Dermis blood vessel endothelial cell (primary cell): Measurements from ENCODE around the gene WAPL. TPM values are rescaled to one million over a fixed set of nuclear protein-coding genes. Genes with fewer than 3 reads are reported as not detected.

Experiments
- DNase-seq: peaks from one replicate; pipeline ENCODE4 v3.0.0; 2010
- total RNA-seq: library from RNA; depleted of rRNA; stranded (reverse); fragments of >200 nt; gene quantifications from 2 replicates; pipeline ENCODE4 v1.2.3, GENCODE V29; 2014

The WAPL gene
- total RNA-seq, 1 donor from 2014 or later, result 46.5 TPM

DNA sequence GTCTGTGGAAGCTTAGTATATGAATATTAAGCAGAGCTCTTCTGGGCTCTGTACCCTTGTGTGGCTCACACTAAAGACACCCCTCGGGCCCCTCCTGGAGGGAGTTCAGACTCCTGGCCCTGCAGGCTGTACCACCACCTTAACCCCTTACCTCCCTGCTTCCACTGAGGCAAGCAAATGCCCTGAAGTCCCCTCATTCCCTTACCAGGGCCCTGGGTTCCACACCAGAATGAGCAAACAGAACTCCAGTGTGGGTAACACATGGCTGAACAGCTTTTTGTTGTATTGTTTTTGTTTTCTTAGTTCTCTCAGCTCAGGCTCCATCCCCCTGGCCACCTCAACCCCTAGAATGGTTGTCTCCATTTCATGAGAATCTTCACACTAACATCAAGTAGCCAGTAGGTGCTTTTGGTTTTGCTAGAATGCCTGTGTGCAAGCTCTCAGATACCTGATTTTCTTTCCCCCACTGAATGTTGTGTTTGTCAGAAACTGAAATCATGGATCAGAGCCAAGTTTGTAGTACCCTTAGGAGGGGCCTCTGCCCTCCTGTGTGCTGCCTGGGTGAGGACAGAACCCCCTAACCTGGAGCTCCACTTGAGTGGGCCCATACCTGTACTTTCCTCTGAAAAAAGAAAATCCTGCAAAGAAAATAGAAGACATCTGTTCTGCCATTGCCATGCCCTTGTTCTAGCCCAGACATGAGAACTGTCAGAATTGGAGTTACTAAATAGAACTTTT, 2.8 kb upstream of the WAPL start:
- no peak for DNase-seq

DNA sequence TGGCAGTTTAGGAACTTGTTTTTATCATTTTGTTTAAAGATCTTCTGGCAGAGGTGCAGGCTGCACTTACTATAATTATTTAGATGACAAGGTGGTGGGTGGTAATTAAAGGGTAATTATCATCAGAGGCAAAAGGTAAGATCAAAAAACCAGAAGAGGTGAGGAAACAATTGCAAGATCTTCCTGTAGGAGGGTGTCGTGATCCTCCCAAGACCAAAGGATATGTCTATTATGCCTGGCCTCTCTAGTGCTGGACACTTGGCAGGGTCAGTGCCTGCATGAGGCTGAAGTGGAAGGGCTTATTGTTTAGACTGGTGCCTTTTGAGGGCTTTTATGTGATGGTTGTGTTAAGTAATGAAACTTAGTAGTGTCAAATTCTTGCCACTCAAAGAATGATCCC, 1.8 kb upstream of the WAPL start:
- no peak for DNase-seq

DNA sequence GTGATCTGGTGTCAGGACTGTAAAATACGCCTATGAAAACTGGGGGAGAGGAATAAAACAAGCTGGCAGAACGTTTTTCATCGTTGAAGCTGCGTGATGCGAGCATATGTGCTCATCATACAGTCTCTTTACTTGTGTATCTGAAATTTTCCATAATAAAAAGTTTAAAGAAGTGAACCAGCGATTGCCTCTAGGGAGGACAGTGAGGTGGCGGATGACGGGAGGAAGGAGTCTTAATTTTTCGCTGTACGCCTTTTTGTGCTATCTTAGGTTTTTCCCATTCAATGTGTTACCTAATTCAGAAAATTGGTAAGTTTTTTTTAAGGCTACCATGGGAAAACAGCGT, 891 bp upstream of the WAPL start:
- no peak for DNase-seq

DNA sequence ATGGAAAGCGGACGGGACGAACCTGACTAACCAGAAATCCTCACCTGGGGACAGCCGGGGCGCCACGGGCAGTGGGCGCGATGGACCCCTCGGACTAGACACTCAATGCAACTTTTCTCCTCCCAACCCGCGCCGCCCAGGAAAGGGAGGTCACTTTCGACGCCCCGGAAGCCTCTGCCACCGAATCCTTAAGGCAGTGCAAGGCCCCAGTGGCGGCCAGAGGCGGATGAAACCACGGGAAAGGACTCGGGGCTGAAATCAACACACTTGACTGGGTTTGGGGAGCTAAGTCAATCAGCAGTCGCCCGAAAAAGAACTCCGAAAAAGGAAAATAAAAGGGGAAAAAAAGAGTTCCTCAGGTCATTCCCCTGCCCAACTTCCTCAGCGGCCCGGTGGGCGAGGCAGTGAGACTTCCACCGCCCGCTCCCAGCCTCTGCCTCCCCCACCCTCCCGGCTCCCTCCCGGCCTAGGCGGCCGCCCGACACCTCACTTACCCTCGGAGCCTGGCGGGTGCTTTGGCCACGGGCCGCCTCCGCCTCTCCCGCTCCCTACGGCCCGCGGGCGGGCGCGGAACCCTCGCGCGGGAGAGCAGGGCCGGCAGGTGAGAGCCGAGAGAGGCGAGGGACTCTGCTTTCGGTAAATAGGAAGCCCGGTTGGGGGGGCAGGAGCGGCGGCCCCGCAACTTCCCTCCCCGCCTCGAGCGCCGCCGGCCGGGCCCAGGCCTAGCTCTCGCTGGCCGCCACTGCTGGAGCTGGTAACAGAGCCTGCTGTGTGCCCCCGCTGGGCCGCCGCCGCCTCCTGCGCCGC, 518 bp downstream of the WAPL start:
- peak; percentile 51 for DNase-seq

DNA sequence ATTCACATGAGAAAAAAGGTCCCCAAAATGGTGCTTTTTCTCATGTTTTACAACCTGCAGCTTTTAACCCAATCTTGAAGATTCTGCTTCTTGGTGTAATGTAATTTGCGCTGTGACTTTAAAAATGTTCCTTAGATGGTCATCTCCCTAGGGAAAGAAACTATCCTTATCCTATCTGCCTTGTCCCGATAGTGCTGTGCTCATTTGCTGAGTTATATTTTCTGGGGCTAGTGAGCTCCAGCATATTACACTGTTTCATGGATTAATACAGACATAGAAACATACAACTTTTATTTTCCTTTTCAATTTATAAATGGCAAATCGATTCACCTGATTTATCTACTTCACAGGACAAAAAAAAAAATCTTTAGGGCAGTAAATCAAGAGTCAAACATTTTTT, 2.8 kb downstream of the WAPL start:
- no peak for DNase-seq

DNA sequence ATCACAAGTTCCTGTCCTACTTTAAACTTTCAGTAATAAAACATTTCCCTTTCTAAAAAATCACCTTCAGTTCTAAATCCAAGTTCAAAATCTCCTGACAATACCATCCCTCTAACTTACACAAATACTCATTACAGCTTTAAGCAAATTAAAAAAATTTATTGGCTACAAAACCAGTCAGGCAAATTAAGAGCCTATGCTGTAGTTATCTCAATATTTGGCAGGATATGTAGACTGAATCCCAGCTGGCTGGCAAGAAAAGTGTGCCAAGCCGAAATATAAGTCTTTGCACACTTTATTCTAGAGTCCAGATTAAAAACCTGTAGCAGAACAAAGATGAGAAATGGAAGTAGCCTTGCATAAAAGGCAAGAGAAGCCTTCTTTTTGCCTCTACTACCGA, 9.5 kb downstream of the WAPL start:
- no peak for DNase-seq

DNA sequence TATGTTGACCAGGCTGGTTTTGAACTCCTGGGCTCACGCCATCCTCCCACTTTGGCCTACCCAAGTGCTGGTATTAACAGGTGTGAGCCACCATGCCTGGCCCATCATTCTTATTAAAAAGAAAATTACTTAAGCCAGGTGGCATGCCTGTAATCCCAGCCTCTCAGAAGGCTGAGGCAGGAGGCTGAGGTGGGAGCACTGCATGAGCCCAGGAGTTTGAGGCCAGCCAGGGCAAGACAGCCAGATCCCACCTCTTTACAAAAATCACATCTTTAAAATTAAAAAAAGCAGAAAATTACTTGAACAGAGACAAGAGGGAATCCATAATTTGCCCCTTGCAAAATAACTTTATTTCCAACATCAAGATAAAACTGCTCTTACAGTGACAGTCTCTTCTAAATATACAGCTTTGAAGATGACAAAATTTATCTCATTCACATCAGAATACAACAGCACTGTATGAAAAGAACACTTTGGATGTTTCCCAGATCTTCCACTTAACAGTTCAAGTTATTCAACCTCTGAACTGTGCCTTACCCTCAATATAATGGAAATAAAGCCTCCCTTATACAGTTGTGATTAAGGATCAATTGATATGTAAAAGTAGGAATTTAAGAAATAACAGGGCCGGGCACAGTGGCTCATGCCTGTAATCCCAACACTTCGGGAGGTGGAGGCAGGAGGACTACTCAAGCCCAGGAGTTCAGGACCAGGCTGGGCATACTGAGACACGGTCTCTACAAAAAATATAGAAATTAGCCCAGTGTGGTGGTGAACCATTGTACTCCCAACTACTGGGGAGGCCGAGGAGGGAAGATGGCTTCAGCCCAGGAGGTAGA, 10.3 kb downstream of the WAPL start:
- no peak for DNase-seq

DNA sequence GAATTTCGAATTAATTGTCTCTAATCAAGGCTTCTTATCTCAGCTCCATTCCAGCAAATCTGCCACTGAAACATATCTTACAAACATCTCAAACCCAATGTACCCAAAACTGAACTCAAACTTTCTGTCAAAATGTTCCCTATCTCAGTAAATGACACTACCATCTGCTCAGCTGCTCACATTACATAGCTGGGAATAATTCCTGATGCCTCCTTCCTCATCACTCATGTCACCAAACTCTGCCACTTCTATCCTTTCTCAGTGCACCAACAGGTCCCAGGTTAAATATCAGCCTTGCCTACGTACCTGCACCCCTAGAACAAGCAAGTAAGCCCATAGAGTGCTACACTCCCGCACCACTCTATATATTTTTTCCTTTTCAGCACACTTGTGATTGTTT, 12.4 kb downstream of the WAPL start:
- DNase-seq, result no peak

DNA sequence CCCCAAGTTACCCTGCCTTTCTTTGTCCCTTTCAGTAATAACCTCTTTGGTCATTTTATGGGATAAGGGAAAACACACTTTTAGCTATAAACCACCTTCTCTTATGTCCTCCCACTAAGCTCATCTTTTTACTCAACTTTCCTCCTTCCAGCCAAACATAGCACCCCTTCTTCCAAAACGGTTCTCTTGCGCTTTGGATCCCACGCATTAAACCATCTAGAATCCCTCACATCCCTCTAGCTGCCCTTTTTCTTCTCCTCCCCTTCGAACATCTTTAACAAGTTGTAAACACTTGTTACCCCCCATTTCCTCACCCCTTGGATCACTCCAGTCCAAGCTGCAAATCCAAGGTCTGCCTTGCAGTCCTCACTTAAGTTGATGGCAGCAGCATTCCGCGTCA, 13.4 kb downstream of the WAPL start:
- no peak for DNase-seq

DNA sequence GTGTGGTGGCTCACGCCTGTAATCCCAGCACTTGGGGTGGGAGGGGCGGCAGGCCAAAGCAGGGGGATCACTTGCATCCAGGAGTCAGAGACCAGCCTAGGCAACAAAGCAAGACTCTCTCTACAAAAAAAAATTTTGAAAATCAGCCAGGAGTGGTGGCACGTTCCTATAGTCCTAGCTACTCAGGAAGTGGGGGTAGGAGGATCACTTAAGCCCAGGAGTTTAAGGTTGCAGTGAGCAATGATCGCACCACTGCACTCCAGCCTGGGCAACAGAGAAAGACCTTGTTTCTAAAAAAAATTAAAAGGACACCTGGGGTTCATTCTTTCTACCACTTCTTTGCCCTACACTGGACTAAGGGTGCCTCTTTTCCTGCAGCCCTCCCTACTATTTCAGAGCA, 15.1 kb downstream of the WAPL start:
- peak; percentile 40 for DNase-seq

DNA sequence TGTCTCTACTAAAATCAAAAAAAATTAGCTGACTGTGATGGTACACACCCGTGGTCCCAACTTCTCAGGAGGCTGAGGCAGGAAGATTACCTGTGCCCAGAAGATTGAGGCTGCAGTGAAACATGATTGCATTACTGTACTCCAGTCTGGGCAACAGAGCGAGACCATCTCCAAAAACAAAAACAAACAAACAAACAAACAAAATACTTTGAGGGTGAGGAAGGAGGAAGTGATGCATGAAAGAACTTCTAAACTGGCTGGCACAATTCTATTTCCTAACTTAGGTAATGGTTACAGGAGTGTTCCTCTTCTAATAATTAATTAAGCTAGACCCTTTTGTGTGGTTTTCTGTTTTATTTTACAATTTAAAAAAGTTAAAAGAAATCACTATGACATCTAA, 15.5 kb downstream of the WAPL start:
- DNase-seq, result no peak

DNA sequence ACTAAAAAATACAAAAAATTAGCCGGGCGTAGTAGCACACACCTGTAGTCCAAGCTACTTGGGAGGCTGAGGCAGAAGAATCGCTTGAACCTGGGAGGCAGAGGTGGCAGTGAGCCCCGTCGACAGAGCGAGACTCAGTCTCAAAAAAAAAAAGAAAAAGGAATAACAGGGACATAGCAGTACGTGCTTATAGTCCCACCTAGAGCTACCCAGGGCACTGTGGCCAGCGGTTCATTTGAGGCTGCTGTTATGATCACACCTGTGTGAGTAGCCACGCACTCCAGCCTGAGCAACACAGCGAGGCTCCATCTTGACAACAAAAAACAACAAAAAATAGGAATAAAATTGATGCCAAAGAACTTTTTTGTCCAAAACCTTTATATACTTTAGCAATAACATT, 17.1 kb downstream of the WAPL start:
- no peak for DNase-seq

DNA sequence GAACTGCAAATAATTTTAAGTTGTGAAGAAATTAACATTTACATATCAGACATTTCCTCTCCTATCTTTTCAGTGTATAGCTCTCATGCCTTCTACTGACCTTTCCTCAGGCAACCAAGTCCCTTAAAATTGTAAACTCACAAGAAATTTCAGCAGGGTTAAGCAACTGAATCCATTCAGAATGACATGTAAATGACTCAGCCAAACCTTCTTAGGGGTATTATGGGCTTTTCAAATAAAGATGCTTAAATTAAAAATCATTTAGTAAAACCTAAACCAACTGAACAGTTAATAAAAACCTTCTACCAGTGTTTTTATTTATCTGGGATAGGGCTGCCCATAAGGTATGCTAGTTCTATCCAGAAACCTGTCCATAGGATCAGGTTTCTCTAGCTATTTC, 20.7 kb downstream of the WAPL start:
- DNase-seq, result no peak

DNA sequence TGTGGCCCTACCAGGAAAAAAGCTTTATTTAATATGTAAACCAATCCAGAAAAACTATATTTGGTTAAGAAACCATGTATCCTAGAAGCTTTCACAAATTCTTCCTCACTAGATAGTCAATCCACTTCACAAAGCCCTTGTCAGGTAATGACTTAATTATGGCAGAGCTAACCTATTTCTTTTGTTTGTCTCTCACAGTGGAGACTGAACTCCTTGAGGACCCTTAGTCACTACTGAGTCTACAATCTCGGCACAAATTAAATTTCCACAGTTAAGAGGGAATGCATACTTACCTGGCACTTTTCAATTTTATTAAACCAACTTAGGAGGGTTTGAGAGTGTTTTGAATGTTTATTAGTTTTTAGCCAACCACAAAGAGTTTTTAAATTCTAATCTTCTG, 23.0 kb downstream of the WAPL start:
- DNase-seq, result no peak

DNA sequence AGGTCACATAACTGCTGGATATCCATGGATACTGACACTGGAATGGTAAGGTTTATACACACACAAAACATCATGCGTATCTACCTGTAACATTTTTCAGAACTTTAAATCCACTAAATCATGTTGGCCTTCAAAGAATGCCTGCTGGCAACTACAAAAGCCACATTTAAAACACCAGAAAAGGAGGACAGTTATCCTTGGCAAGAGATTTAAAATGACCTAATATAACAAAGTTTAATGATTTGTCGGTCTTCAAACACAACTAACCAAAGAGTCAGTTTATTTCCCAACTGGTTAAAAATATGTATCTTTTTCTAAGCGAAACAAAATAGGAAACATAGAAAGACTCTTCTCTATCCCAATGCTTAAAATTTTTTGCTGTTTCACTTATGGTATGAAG, 24.0 kb downstream of the WAPL start:
- no peak for DNase-seq

DNA sequence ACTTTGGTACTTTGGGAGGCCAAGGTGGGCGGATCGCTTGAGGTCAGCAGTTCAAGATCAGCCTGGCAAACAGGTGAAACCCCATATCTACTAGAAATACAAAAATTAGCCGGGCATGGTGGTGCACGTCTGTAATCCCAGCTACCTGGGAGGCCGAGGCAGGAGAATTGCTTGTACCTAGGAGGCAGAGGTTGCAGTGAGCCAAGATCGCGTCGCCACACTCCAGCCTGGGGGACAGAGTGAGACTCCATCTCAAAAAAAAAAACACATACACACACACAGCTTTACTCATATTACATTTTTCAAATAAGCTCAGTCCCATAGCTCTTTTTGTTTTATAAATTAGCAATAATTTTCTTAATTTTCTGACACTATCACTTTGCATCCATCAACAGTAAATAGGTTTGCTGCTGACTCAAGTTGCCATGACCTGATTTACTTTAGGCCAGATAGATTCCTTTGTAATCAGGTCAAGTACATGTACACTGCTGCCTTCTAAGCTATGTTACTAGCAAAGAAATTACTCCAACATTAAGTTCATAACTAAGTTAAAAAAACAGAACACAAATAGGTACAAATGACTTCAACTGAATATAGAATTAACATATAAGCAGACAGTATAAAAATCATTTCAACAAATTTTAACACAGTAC, 31.5 kb downstream of the WAPL start:
- DNase-seq, result no peak

DNA sequence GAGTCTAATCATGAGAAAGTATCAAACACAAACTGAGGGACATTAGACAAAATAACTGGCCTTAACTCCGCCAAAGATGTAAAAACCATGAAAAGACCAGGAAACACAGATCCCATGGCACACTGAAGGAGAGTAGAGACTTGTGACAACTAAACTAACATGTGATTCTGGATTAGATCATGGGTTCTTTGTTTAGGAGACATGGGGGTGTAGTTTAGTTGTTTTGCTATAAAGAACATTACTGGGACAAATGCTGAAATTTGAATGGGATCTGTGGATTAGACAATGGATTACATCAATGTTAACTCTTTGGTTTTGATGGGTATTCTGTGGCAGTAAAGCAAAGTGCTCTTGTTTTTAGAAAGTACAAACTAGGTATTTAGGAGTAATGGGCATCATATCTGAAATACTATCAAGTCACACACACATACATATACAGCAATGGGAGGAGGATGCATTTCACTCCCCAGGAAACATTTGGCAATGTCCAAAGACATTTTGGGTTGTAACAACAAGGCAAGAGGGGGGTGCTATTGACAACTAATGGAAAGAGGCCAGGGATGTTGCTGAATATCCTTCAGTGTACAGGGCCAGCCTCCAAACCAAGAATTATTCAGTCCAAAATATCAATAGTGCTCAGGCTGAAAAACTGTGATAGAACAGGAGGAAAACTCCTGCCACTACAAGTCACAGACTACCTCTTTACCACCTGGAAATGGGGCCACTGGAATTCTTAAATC, 32.4 kb downstream of the WAPL start:
- no peak for DNase-seq

DNA sequence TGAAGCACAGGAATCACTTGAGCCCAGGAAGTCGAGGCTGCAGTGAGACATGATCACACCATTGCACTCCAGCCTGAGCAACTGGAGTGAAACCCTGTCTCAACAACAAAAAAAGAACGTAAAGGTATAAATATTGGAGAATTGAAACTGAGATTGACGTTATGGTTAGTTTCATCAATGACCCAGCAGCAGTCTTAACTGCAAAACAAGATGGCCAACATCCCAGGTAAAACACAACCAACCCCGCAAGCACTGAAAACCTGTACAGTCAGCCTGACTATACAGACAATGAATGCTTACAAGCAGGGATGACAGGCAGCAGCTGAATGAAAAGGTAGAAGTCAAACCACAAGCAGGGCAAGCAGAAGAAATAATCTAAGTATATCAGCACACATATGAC, 34.7 kb downstream of the WAPL start:
- no peak for DNase-seq

DNA sequence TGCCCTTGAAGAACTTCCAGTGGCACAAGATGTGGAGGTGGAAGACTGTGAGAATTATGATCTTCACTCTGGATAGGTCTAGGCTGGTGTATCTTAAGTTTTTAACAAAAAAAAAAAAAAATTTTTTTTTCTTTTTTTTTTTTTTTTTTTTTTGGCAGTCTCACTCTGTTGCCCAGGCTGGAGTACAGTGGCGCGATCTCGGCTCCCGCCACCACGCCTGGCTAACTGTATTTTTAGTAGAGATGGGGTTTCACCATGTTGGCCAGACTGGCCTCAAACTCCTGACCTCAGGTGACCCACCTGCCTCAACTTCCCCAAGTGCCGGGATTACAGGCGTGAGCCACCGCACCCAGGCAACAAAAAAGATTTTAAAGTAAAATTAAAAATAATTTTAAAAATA, 37.9 kb downstream of the WAPL start:
- DNase-seq, result no peak

DNA sequence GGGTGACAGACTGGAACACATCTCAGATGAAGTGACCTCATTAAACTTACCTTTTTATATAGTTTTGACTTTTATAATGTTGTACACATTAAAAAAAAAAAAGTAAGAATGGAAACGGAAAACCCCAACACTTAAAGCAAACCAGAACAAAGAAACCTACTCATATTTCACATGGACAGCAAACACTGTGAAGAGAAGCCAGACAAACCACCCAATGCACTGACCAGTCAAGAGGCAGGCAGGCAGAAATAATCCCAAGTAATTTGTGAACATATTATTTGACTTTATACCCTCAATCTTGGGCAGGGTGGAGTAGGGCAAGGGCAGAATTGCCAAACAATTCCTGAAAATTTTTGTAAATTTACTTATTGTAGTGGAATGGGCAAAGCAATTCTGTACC, 39.8 kb downstream of the WAPL start:
- DNase-seq, result no peak

DNA sequence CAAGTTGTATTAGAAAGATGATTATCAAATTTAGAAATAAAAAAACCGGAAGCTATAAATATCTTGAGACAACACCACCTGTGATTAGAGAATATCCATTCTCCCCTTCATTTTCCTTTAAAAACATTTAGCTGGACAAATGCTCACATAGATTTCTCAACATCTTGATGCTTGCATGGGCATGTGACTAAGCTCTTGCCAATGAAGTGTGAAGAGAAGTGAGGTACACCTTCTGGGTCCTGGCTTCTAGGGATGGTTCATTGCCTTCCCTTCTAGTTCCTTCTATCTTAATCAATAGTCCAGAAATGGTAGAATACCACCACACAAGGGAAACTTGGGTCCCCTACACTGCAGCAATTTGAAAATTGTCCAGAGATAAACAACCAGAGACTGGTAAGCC, 41.0 kb downstream of the WAPL start:
- no peak for DNase-seq

DNA sequence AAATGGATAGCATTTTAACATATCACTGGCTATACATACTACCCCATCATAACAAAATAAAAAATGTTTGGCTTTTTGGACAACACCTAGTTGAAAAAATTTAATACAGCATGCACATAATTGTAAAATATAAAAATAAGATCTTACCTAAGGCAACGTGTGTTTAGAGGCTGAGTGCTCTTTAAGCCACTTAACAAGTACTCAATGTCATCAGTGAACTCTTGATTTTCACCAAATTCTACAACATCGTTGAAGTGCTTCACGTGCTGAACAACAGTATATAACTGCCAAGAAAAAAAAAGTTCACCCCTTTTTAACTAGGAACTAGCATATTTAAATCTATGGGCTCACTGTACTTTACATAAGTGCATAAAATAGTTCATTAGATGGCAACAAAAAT, 49.5 kb downstream of the WAPL start:
- no peak for DNase-seq
